HEK293T (cell line): Measurements from ENCODE around the gene METTL14.

Experiments used
- CTCF ChIA-PET: fragments of 350-600 bp; formaldehyde crosslinking; extraction: SDS; loops from one replicate; lab custom pipeline; 2021; ENCODE audit warnings: antibody characterized with exemption, inconsistent platforms; lab: Yijun Ruan, JAX
- POLR2A ChIA-PET: fragments of 350-600 bp; formaldehyde crosslinking; extraction: SDS; loops from one replicate; lab custom pipeline; 2020; ENCODE audit warnings: antibody characterized with exemption, inconsistent platforms; lab: Yijun Ruan, JAX
- DNase-seq: peaks from one replicate; pipeline ENCODE4 v3.0.0; 2012; ENCODE audit warnings: mixed read lengths; ENCODE audit errors: extremely low spot score
- ARNT ChIP-seq: fragments of 450-650 bp; IDR thresholded peaks from 2 replicates; pipeline ENCODE4 v1.6.1; 2017; ENCODE audit warnings: mild to moderate bottlenecking
- BHLHE40 ChIP-seq: fragments of 450-650 bp; IDR thresholded peaks from 2 replicates; pipeline ENCODE4 v1.6.1; 2016; ENCODE audit warnings: mild to moderate bottlenecking, moderate library complexity, borderline replicate concordance
- CTBP1 ChIP-seq: fragments of 450-650 bp; IDR thresholded peaks from 2 replicates; pipeline ENCODE4 v1.6.1; 2016; ENCODE audit warnings: borderline replicate concordance
- ELF4 ChIP-seq: fragments of 450-650 bp; IDR thresholded peaks from 2 replicates; pipeline ENCODE4 v1.6.1; 2017; ENCODE audit warnings: antibody characterized with exemption
- FOXA1 ChIP-seq: fragments of 450-650 bp; IDR thresholded peaks from 2 replicates; pipeline ENCODE4 v1.6.1; 2016; ENCODE audit warnings: mild to moderate bottlenecking
- FOXK2 ChIP-seq: fragments of 450-650 bp; IDR thresholded peaks from 2 replicates; pipeline ENCODE4 v1.6.1; 2016; ENCODE audit warnings: mild to moderate bottlenecking
- FOXM1 ChIP-seq: fragments of 450-650 bp; IDR thresholded peaks from 2 replicates; pipeline ENCODE4 v1.6.1; 2017; ENCODE audit warnings: mild to moderate bottlenecking, borderline replicate concordance
- HDGF ChIP-seq: fragments of 450-650 bp; IDR thresholded peaks from 2 replicates; pipeline ENCODE4 v1.6.1; 2017; ENCODE audit warnings: antibody characterized with exemption, borderline replicate concordance
- L3MBTL2 ChIP-seq: fragments of 450-650 bp; conservative IDR thresholded peaks from 2 replicates; pipeline ENCODE4 v1.6.1; 2016; ENCODE audit warnings: mild to moderate bottlenecking
- LEF1 ChIP-seq: fragments of 450-650 bp; IDR thresholded peaks from 2 replicates; pipeline ENCODE4 v1.6.1; 2017; ENCODE audit warnings: mild to moderate bottlenecking, borderline replicate concordance
- NFRKB ChIP-seq: fragments of 450-650 bp; IDR thresholded peaks from 2 replicates; pipeline ENCODE4 v1.6.1; 2016; ENCODE audit warnings: mild to moderate bottlenecking, moderate library complexity
- SP1 ChIP-seq: fragments of 450-650 bp; IDR thresholded peaks from 2 replicates; pipeline ENCODE4 v1.6.1; 2017
- SUZ12 ChIP-seq: fragments of 450-650 bp; IDR thresholded peaks from 2 replicates; pipeline ENCODE4 v1.6.1; 2016; ENCODE audit warnings: mild to moderate bottlenecking
- TARDBP ChIP-seq: fragments of 450-650 bp; IDR thresholded peaks from 2 replicates; pipeline ENCODE4 v1.6.1; 2016
- ZNF384 ChIP-seq: fragments of 450-650 bp; IDR thresholded peaks from 2 replicates; pipeline ENCODE4 v1.6.1; 2016
- TF ChIP-seq, protein P1 (sequence below): fragments of 450-650 bp; IDR thresholded peaks from 2 replicates; pipeline ENCODE4 v1.6.1; 2016

Gene METTL14

DNA sequence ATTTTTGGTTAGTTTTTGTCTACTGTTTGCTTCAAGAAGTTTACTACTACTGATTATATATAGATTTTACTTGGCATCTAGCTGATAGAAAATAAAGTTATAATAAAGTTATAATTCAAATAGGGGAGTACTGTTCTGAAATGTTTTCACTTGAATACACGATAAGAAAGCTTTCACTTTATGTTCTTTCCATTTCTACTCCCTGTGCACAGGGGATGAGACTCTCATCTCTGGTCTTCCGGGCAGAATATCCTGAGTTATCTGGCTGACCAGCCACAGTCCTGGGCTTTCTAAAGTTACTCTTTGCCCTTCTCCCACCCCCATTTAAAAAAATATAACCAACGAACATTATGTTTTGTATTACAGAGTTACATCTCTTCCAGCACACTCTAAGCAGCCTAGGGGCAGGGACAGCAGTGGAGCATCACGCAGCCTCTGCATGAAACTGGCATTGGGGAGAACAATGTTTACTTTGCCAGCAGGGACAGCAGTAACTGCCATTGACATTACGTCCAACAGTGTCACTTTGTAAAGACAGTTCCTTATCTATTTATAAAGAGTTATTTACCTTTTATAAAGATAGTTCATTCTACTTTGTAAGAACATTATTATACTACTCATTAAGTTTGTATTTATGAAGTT is 64.3 kb downstream of the METTL14 start:
- POLR2A ChIA-PET, result no interaction called here
- CTCF ChIA-PET, result no interaction called here
- TF ChIP-seq FOXM1 (no peak), SP1 (no peak), HDGF (no peak), BHLHE40 (no peak), ZNF384 (no peak), NFRKB (no peak), L3MBTL2 (no peak), FOXK2 (no peak), SUZ12 (no peak), LEF1 (no peak), ELF4 (no peak), ARNT (no peak), TARDBP (no peak)
- TF ChIP-seq, protein P1, sequence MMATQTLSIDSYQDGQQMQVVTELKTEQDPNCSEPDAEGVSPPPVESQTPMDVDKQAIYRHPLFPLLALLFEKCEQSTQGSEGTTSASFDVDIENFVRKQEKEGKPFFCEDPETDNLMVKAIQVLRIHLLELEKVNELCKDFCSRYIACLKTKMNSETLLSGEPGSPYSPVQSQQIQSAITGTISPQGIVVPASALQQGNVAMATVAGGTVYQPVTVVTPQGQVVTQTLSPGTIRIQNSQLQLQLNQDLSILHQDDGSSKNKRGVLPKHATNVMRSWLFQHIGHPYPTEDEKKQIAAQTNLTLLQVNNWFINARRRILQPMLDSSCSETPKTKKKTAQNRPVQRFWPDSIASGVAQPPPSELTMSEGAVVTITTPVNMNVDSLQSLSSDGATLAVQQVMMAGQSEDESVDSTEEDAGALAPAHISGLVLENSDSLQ, result no peak

GRCh38 chr4:118751629-118752323 is 66.6 kb downstream of the METTL14 start:
- ChIA-PET CTCF (no interaction called here), POLR2A (no interaction called here)
- TF ChIP-seq ZNF384 (no peak), CTBP1 (no peak), SP1 (no peak), SUZ12 (no peak), FOXK2 (no peak), ELF4 (no peak), ARNT (no peak), FOXA1 (no peak)
- no peak for DNase-seq

More for the DNA sequence above, 64.3 kb downstream of the METTL14 start:
- DNase-seq, result no peak

DNA sequence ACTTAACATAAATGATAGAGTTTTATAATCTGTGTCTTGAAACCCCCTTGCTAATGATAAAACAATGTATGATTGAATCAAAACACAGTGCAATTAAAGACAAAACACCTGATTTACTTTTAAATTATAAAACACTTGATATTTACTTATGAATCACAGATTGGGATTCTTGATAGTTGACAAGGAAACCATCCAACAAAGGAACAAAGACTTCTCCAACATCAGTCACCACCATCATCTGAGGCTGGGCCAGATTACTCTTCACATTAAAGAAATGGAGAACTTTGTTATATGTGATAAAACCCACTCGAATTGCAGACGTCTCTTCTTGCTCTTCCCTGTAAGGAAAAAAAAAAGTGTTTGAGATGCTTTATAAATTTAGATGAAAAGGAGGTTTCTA is 67.4 kb downstream of the METTL14 start:
- ChIA-PET POLR2A (no interaction called here), CTCF (no interaction called here)
- TF ChIP-seq, protein P1, result no peak
- TF ChIP-seq BHLHE40 (no peak), HDGF (no peak), L3MBTL2 (no peak), LEF1 (no peak), CTBP1 (no peak), ELF4 (no peak), FOXA1 (no peak), SP1 (no peak), FOXM1 (no peak), TARDBP (no peak)
- DNase-seq, result no peak

- CTCF ChIA-PET, result no interaction called here
- POLR2A ChIA-PET, result no interaction called here
Observed at GRCh38 chr4:118753096-118753495, 67.9 kb downstream of the METTL14 start.

DNA sequence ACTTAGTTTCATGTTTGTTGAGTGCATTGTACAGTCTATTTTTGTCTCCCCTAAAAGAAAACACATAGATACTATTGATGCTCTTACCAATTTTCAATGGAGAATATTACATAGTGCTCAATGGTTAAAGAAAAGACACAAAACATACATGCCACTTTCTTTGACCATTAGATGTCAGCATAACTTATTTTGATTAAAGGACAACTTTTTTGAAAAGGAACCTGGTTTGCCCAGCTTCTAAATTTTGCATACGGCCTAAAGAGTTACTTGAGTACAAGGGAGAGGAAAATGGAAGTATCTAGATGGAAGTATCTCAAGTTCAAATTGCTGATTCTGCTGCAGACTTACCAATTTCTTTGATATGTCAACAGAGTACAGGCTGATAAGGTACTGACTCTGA is 68.5 kb downstream of the METTL14 start:
- ChIA-PET POLR2A (no interaction called here), CTCF (no interaction called here)
- TF ChIP-seq SP1 (no peak), FOXA1 (no peak), HDGF (no peak)
- DNase-seq, result no peak

More at GRCh38 chr4:118753096-118753495, 67.9 kb downstream of the METTL14 start:
- TF ChIP-seq CTBP1 (no peak), HDGF (no peak), L3MBTL2 (no peak)
- DNase-seq, result no peak

DNA sequence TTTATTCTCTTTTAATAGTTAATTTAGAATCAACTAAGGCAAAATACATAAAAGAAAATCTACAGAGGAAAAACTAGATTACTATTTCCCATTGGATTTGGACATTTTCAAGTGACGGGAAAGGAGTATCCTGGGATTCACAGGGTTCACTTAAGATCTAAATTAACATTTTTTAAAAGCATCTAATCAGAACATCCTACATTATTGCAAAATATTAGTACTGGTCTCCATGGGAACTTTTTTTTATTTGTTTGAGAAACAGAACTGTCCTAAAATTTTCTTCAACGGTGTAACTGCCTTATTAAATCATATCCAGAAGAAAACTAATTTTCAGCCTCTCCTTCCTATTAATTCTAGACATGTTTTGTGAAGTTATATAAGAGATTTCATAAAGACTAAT is 69.7 kb downstream of the METTL14 start:
- POLR2A ChIA-PET, result no interaction called here
- TF ChIP-seq ZNF384 (no peak), SP1 (no peak), SUZ12 (no peak), L3MBTL2 (no peak), BHLHE40 (no peak), ELF4 (no peak), CTBP1 (no peak), ARNT (no peak), LEF1 (no peak), NFRKB (no peak), FOXK2 (no peak), FOXA1 (no peak), TARDBP (no peak), FOXM1 (no peak)
- TF ChIP-seq, protein P1, result no peak
- DNase-seq, result no peak
- CTCF ChIA-PET, result no interaction called here
